HEK293 (cell line): Measurements from ENCODE around the gene UBE3B.

ENCODE experiments used
- CTCF ChIA-PET: fragments of 350-600 bp; formaldehyde crosslinking; extraction: SDS; loops from one replicate; lab custom pipeline; 2021; ENCODE audit warnings: antibody characterized with exemption; lab: Yijun Ruan, JAX
- POLR2A ChIA-PET: fragments of 300-600 bp; formaldehyde crosslinking; extraction: SDS; loops from one replicate; lab custom pipeline; 2020; ENCODE audit warnings: antibody characterized with exemption, inconsistent platforms; lab: Yijun Ruan, JAX
- H3K27ac ChIP-seq: fragments of 200-500 bp; sonication (Bioruptor generic); 2 replicates; pipeline ENCODE4 v1.5.1; 2014; ENCODE audit warnings: low read depth, low read length, control low read depth, inconsistent platforms; ENCODE audit errors: extremely low read depth
- H3K36me3 ChIP-seq, 2 experiments: fragments of 200-500 bp in 1 of 2; sonication (Bioruptor generic) in 1 of 2; 1 replicate in 1 of 2; 2 replicates in 1 of 2; pipeline ENCODE4 v1.5.1; 2014 to 2017; ENCODE audit warnings: inconsistent platforms in 2 of 2, low read length in 2 of 2; ENCODE audit not compliant: control insufficient read depth in 2 of 2, insufficient read depth in 1 of 2
- H3K4me1 ChIP-seq: fragments of 200-500 bp; sonication (Bioruptor generic); 2 replicates; pipeline ENCODE4 v1.5.1; 2014; ENCODE audit warnings: mild to moderate bottlenecking, low read length, inconsistent platforms; ENCODE audit not compliant: control insufficient read depth, insufficient read depth
- H3K4me3 ChIP-seq: 2 replicates; pipeline ENCODE4 v1.5.1; 2011; ENCODE audit warnings: low read depth, mild to moderate bottlenecking, control low read depth, low read length, moderate library complexity
- H3K9me3 ChIP-seq: fragments of 200-500 bp; sonication (Bioruptor generic); 2 replicates; pipeline ENCODE4 v1.5.1; 2014; ENCODE audit warnings: low read depth, low read length, inconsistent platforms; ENCODE audit not compliant: control insufficient read depth, insufficient read depth
- GFI1B ChIP-seq: fragments of 450-650 bp; formaldehyde crosslinking; IDR thresholded peaks from 2 replicates; pipeline ENCODE4 v1.5.1; 2016; ENCODE audit warnings: missing biosample characterization, missing genetic modification characterization
- GLI2 ChIP-seq: fragments of 450-650 bp; formaldehyde crosslinking; IDR thresholded peaks from 2 replicates; pipeline ENCODE4; 2017; ENCODE audit warnings: missing biosample characterization, missing genetic modification characterization, low read depth, borderline replicate concordance
- GLI4 ChIP-seq: fragments of 450-650 bp; formaldehyde crosslinking; IDR thresholded peaks from 2 replicates; pipeline ENCODE4 v1.5.1; 2016; ENCODE audit warnings: missing biosample characterization, missing genetic modification characterization
- KLF16 ChIP-seq: fragments of 450-650 bp; formaldehyde crosslinking; IDR thresholded peaks from 2 replicates; pipeline ENCODE4 v1.5.1; 2017; ENCODE audit warnings: missing biosample characterization, missing genetic modification characterization
- SCRT2 ChIP-seq: fragments of 450-650 bp; formaldehyde crosslinking; IDR thresholded peaks from 2 replicates; pipeline ENCODE4 v1.5.1; 2016; ENCODE audit warnings: missing biosample characterization, missing genetic modification characterization
- TRIM28 ChIP-seq: IDR thresholded peaks from 2 replicates; pipeline ENCODE4 v1.6.1; 2011; ENCODE audit warnings: low read length, control low read depth, borderline replicate concordance
- ZFHX2 ChIP-seq: fragments of 450-650 bp; formaldehyde crosslinking; conservative IDR thresholded peaks from 2 replicates; pipeline ENCODE4 v1.5.1; 2016; ENCODE audit warnings: missing biosample characterization, missing genetic modification characterization
- ZFP37 ChIP-seq: fragments of 450-650 bp; formaldehyde crosslinking; IDR thresholded peaks from 2 replicates; pipeline ENCODE4 v1.5.1; 2016; ENCODE audit warnings: missing biosample characterization, missing genetic modification characterization
- ZNF133 ChIP-seq: fragments of 450-650 bp; formaldehyde crosslinking; IDR thresholded peaks from 2 replicates; pipeline ENCODE4 v1.5.1; 2016; ENCODE audit warnings: missing biosample characterization, missing genetic modification characterization
- ZNF157 ChIP-seq: fragments of 450-650 bp; formaldehyde crosslinking; IDR thresholded peaks from 2 replicates; pipeline ENCODE4 v1.5.1; 2016; ENCODE audit warnings: missing biosample characterization, missing genetic modification characterization
- ZNF169 ChIP-seq: fragments of 450-650 bp; formaldehyde crosslinking; IDR thresholded peaks from 2 replicates; pipeline ENCODE4 v1.5.1; 2016; ENCODE audit warnings: missing biosample characterization, missing genetic modification characterization
- ZNF19 ChIP-seq: fragments of 450-650 bp; formaldehyde crosslinking; IDR thresholded peaks from 2 replicates; pipeline ENCODE4; 2016; ENCODE audit warnings: missing biosample characterization, missing genetic modification characterization, low read depth
- ZNF514 ChIP-seq: fragments of 450-650 bp; formaldehyde crosslinking; IDR thresholded peaks from 2 replicates; pipeline ENCODE4 v1.5.1; 2016; ENCODE audit warnings: missing biosample characterization, missing genetic modification characterization
- ZNF529 ChIP-seq: fragments of 450-650 bp; formaldehyde crosslinking; IDR thresholded peaks from 2 replicates; pipeline ENCODE4 v1.5.1; 2017; ENCODE audit warnings: missing genetic modification characterization, missing biosample characterization; ENCODE audit not compliant: insufficient replicate concordance
- ZNF548 ChIP-seq: fragments of 450-650 bp; formaldehyde crosslinking; IDR thresholded peaks from 2 replicates; pipeline ENCODE4 v1.5.1; 2016; ENCODE audit warnings: missing biosample characterization, missing genetic modification characterization
- ZNF776 ChIP-seq: fragments of 450-650 bp; formaldehyde crosslinking; IDR thresholded peaks from 2 replicates; pipeline ENCODE4 v1.5.0; 2017; ENCODE audit warnings: missing biosample characterization, missing genetic modification characterization, borderline replicate concordance
- ZNF777 ChIP-seq: fragments of 450-650 bp; formaldehyde crosslinking; IDR thresholded peaks from 2 replicates; pipeline ENCODE4 v1.5.1; 2017; ENCODE audit warnings: missing biosample characterization, missing genetic modification characterization, borderline replicate concordance
- TF ChIP-seq, protein P1 (sequence below): fragments of 450-650 bp; formaldehyde crosslinking; IDR thresholded peaks from 2 replicates; pipeline ENCODE4 v1.5.1; 2016; ENCODE audit warnings: missing biosample characterization, missing genetic modification characterization
- TF ChIP-seq, protein P2 (sequence below): fragments of 450-650 bp; formaldehyde crosslinking; IDR thresholded peaks from 2 replicates; pipeline ENCODE4 v1.5.1; 2016; ENCODE audit warnings: missing biosample characterization, missing genetic modification characterization

The UBE3B gene

DNA sequence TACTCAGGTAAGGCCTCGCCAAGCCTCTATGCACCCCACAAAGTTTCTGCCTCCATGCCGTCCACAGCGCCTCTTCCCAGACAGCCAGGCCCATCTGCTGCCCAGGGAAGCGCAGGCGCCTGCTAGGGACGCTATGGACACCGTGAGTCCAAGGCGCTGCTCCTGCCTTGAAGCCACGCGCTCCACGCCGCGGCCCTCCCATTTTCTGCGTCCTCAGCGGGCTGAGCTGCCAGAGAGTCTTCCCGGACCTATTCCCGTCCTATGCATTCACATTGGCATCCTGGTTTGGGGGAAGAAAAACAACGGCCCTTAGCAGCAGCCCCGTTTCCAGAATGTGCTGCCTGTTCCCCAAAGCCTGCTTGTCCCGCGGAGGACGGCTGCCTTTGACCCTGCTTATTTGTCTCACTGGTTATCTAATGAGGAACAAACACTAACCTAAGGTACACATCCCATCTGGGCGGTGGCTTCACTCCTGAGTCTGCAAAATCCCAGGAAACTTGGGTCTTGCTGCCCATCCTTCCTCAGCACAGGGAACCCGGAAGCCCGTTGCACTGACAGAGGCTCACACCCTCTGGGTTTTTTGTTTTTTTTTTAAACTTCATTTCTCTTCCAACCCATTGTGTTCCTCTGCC lies 57.9 kb downstream of the UBE3B start:
- H3K27ac ChIP-seq = no peak overlapping the region
- TF ChIP-seq ZNF133 (tag by site-specific recombination) = no peak
- TF ChIP-seq, all 188 proteins: peak for 0
- ChIA-PET CTCF (no interaction called here), POLR2A (no interaction called here)
- Histone ChIP-seq H3K4me1 (no peaks in the 10 kb centered on the region), H3K4me3 (no peak overlapping the region), H3K9me3 (no peaks in the 10 kb centered on the region), H3K36me3 (peaks cover 0 to 27% of the 10 kb centered on the region in 2 experiments; a peak in 1 of 3 replicates)

DNA sequence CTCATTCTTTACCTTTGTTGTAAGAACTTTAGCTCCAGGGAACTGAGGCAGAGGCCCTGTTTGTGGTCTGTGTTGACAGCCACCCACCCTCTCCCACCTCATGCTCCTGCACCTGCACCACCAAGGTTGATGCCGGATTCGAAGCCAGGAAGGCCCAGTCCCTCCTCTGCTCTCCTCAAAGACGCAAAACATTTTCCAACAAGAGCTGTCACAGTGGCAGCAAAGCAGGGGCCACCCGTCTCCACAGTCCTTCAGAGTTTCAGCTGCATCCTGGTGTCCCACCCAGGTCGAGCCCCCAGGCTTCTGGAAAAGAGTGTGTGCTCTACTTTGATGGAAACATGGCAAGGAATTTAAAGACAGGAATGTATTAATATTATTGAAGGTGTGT lies 58.4 kb downstream of the UBE3B start:
- Histone ChIP-seq H3K36me3 (peaks cover 0 to 22% of the 10 kb centered on the region in 2 experiments; a peak in 1 of 3 replicates), H3K4me3 (no peak overlapping the region), H3K9me3 (no peaks in the 10 kb centered on the region), H3K4me1 (no peaks in the 10 kb centered on the region), H3K27ac (no peak overlapping the region)
- ChIA-PET CTCF (no interaction called here), POLR2A (no interaction called here)
- TF ChIP-seq, protein P1, sequence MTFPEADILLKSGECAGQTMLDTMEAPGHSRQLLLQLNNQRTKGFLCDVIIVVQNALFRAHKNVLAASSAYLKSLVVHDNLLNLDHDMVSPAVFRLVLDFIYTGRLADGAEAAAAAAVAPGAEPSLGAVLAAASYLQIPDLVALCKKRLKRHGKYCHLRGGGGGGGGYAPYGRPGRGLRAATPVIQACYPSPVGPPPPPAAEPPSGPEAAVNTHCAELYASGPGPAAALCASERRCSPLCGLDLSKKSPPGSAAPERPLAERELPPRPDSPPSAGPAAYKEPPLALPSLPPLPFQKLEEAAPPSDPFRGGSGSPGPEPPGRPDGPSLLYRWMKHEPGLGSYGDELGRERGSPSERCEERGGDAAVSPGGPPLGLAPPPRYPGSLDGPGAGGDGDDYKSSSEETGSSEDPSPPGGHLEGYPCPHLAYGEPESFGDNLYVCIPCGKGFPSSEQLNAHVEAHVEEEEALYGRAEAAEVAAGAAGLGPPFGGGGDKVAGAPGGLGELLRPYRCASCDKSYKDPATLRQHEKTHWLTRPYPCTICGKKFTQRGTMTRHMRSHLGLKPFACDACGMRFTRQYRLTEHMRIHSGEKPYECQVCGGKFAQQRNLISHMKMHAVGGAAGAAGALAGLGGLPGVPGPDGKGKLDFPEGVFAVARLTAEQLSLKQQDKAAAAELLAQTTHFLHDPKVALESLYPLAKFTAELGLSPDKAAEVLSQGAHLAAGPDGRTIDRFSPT = no peak
- TF ChIP-seq SCRT2 (tag by site-specific recombination) (no peak), ZNF169 (tag by site-specific recombination) (no peak), GFI1B (tag by site-specific recombination) (no peak), ZNF529 (tag by site-specific recombination) (no peak), ZFHX2 (tag by site-specific recombination) (no peak), ZNF157 (tag by site-specific recombination) (no peak), ZNF776 (no peak), TRIM28 (no peak), GLI2 (tag by site-specific recombination) (no peak)

DNA sequence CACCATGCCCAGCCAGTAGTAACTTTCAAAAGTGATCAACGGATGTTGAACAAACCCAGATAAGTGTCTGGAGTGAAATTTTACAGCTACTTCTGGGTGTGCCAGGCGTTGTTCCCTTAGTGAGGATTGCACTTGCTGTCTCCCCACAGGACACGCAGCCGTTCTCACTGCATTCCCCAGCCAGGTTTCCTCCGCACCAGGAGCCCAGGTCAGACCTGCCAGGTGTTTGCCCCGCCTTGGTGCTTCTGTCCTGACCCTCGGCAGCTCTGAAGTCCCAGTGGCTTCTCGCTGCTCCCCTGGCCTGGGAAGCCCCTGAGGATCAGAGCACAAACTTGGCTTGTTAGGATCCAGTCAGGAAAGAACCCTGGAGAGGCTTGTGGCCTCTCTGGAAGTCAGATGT lies 59.7 kb downstream of the UBE3B start:
- Histone ChIP-seq H3K36me3 (peaks cover 0 to 13% of the 10 kb centered on the region in 2 experiments; a peak in 1 of 3 replicates), H3K4me1 (no peaks in the 10 kb centered on the region), H3K9me3 (no peaks in the 10 kb centered on the region), H3K4me3 (no peak overlapping the region), H3K27ac (no peak overlapping the region)
- no peak for TF ChIP-seq ZNF777 (tag by site-specific recombination)
- TF ChIP-seq GLI4 (tag by site-specific recombination) = no peak
- no peak for TF ChIP-seq ZFP37 (tag by site-specific recombination)
- TF ChIP-seq, protein P2, sequence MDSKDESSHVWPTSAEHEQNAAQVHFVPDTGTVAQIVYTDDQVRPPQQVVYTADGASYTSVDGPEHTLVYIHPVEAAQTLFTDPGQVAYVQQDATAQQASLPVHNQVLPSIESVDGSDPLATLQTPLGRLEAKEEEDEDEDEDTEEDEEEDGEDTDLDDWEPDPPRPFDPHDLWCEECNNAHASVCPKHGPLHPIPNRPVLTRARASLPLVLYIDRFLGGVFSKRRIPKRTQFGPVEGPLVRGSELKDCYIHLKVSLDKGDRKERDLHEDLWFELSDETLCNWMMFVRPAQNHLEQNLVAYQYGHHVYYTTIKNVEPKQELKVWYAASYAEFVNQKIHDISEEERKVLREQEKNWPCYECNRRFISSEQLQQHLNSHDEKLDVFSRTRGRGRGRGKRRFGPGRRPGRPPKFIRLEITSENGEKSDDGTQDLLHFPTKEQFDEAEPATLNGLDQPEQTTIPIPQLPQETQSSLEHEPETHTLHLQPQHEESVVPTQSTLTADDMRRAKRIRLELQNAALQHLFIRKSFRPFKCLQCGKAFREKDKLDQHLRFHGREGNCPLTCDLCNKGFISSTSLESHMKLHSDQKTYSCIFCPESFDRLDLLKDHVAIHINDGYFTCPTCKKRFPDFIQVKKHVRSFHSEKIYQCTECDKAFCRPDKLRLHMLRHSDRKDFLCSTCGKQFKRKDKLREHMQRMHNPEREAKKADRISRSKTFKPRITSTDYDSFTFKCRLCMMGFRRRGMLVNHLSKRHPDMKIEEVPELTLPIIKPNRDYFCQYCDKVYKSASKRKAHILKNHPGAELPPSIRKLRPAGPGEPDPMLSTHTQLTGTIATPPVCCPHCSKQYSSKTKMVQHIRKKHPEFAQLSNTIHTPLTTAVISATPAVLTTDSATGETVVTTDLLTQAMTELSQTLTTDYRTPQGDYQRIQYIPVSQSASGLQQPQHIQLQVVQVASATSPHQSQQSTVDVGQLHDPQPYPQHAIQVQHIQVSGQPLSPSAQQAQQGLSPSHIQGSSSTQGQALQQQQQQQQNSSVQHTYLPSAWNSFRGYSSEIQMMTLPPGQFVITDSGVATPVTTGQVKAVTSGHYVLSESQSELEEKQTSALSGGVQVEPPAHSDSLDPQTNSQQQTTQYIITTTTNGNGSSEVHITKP = no peak
- TF ChIP-seq ZNF548 (tag by site-specific recombination) = no peak
- TF ChIP-seq ZNF19 (tag by site-specific recombination) = no peak
- no peak for TF ChIP-seq ZNF514 (tag by site-specific recombination)
- no peak for TF ChIP-seq KLF16 (tag by site-specific recombination)
- POLR2A ChIA-PET = no interaction called here
- CTCF ChIA-PET = interaction anchor here (0.5 to 1.4 kb wide), 3 partner anchors 18 to 662 kb away, joined by 3 to 4 read pairs (median 3); no protein-coding TSS in a partner anchor
